ENCODE measurements around the gene NLRX1.

GRCh38 chr11:119180729-119181676, 12.5 kb downstream of the NLRX1 start:
- no peak for TF ChIP-seq POLR2A (IDR thresholded peaks at IDR 0.05)
- TF ChIP-seq POLR2AphosphoS5 (IDR thresholded peaks at IDR 0.05): no peak
- TF ChIP-seq CTCF (IDR thresholded peaks at IDR 0.05 in 8 of 11, conservative IDR thresholded peaks at IDR 0.05 in 3 of 11): no peak
